HAP-1 (cell line): Measurements from ENCODE around the gene SCFD2.

Experiments
- DNase-seq, 2 experiments: peaks; one replicate each; pipeline ENCODE4 v3.0.0-alpha.2; 2016 to 2020; ENCODE audit warnings: low spot score in 2 of 2
- H3K27me3 ChIP-seq: fragments of 250-450 bp; sonication (Bioruptor Pico); 2 replicates; pipeline ENCODE4 v1.5.1; 2020; ENCODE audit warnings: low read depth, mild to moderate bottlenecking, moderate library complexity
- H3K36me3 ChIP-seq: fragments of 250-450 bp; sonication (Bioruptor Pico); replicated peaks from 2 replicates; pipeline ENCODE4 v1.5.1; 2020; ENCODE audit warnings: mild to moderate bottlenecking
- H3K4me1 ChIP-seq: fragments of 250-450 bp; sonication (Bioruptor Pico); 2 replicates; pipeline ENCODE4 v1.5.1; 2020; ENCODE audit warnings: mild to moderate bottlenecking
- H3K4me3 ChIP-seq: fragments of 250-450 bp; sonication (Bioruptor Pico); 2 replicates; pipeline ENCODE4 v1.5.1; 2020; ENCODE audit warnings: mild to moderate bottlenecking, moderate library complexity
- H3K9me3 ChIP-seq: fragments of 250-450 bp; sonication (Bioruptor Pico); 2 replicates; pipeline ENCODE4 v1.5.1; 2020; ENCODE audit warnings: mild to moderate bottlenecking, moderate library complexity
- in situ Hi-C: fragments of 300-500 bp; cut with MboI; formaldehyde crosslinking; loops from 3 replicates; pipeline ENCODE4 v1.14.3; 2020; ENCODE audit warnings: low sequenced_read_pairs, inconsistent platforms, mixed read lengths

Gene SCFD2

DNA sequence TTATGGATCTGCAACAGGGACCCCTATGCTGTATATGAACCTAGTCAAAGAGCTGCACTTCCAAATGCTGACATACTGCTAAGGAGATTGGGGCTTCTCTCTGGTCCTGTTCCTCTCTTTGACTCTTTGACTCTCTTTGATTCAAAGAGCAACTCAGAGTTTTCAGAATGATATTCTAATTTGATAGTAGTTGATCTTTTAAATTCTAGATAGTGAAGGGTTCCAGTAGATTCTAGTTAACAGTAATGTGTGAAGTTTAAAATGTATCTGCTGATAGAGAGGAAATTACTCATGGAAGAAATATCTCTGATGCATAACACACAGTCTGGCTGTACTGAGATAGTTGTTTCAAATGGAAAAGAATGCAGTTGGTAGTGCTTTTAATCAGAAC is 264.7 kb downstream of the SCFD2 start:
- in situ Hi-C loops: no loop called here
- H3K4me1 ChIP-seq: no peaks in the 10 kb centered on the region
- no peaks in the 10 kb centered on the region for H3K9me3 ChIP-seq
- no peaks in the 10 kb centered on the region for H3K36me3 ChIP-seq
- H3K4me3 ChIP-seq: no peak overlapping the region
- no peak for DNase-seq
- no peaks in the 10 kb centered on the region for H3K27me3 ChIP-seq

DNA sequence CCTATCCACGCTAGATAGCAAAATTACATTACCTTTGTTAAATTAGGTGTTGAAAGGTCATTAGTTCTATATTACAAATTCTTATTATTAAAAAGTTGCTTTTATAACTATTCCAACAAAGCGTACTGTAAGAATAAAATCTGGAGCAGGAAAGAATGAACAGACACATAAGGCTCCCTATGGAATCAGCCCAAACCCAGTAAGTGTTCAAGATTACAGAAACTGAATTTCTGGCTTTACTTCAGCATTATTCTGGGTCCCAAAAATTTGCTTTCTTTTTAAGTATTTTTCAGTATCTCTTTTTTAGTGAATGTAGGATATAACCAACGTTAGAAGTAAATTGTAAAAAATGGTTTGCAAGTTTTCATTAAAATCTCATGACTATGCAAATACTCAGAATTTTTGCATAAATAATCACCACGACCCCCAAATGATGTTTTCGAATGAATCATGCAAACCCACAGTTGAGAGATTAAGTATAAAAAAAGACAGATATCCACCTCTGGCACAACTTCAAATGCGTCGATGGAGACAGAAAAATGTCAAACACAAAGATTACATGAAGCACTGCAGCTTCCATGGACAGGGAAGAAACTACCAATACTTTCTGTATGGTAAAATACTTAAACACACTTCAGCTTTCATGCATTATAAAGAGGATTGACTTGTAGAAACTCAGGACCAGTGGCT is 265.2 kb downstream of the SCFD2 start:
- Histone ChIP-seq H3K27me3 (no peaks in the 10 kb centered on the region), H3K4me1 (no peaks in the 10 kb centered on the region), H3K9me3 (no peaks in the 10 kb centered on the region), H3K36me3 (no peaks in the 10 kb centered on the region), H3K4me3 (no peak overlapping the region)
- DNase-seq: no peak
- in situ Hi-C loops: no loop called here

DNA sequence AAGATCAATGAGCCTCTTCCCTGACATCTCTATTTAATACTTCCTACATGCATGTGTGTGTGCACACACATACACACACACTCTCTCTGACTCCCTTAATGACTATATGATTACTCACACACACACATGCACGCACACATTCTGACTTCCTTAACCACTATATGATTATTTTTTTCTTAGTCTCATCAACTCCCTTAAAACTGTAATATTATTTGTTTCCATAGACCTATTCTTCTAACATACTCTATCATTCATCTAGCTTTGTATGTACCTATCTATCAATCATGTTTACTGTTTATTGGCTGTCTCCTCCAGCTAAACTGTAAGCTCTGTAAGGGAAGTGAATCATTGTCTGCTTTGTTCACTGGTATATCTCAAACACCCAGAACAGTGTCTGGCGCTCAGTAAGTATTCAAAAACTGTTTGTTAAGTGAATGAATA is 267.2 kb downstream of the SCFD2 start:
- Histone ChIP-seq H3K9me3 (no peaks in the 10 kb centered on the region), H3K27me3 (no peaks in the 10 kb centered on the region), H3K4me1 (no peaks in the 10 kb centered on the region), H3K36me3 (no peaks in the 10 kb centered on the region), H3K4me3 (no peak overlapping the region)
- no peak for DNase-seq
- in situ Hi-C loops: no loop called here

DNA sequence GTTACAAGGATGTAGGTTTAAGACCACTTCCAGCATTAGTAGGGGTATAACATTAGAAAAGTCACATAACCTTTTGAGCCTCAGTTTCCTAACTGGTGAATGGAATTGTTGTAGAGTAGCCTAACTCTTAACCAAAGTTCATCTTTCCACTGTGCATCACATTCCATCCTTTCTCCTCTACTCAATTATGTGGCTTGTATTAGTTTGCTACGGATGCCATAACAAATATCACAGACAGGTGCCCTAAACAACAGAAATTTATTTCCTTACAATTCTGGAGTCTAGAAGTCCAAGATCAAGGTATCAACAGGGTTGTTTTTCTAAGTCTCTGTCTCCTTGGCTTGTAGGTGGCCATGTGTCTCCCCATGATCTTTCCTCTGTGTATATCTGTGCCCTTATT is 271.8 kb downstream of the SCFD2 start:
- Histone ChIP-seq H3K36me3 (no peaks in the 10 kb centered on the region), H3K4me3 (no peak overlapping the region), H3K4me1 (no peaks in the 10 kb centered on the region), H3K27me3 (no peaks in the 10 kb centered on the region), H3K9me3 (no peaks in the 10 kb centered on the region)
- no peak for DNase-seq
- in situ Hi-C loops: no loop called here

- in situ Hi-C loops: no loop called here
- DNase-seq: no peak
- 0 out of 2 replicates have a peak, but pooled peaks cover 2% of the 10 kb centered on the region for H3K9me3 ChIP-seq
- H3K4me3 ChIP-seq: no peak overlapping the region
- no peaks in the 10 kb centered on the region for H3K36me3 ChIP-seq
- H3K4me1 ChIP-seq: no peaks in the 10 kb centered on the region
- H3K27me3 ChIP-seq: no peaks in the 10 kb centered on the region
These were observed 275.7 kb downstream of the SCFD2 start for GRCh38 chr4:53089936-53090729.

DNA sequence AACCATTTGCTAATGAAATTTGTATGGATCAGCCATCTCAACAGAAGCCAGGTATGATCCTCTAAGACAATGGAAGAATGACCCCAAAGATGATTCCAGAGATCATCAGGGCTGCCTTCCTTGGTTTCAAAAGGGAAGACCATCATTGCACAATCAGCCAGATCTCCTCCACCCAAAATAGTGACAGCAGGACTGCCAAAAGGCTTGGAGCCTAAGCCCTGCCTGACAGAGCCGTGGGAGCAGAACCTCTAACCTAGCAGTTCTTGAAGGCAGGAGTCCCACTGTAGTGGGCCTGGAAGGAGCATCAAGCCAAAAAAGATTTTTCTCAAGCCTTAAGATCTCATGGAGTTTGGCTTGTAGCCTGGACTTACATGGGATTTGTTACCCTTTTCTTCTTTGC is 277.7 kb downstream of the SCFD2 start:
- Histone ChIP-seq H3K4me1 (no peaks in the 10 kb centered on the region), H3K36me3 (no peaks in the 10 kb centered on the region), H3K27me3 (no peaks in the 10 kb centered on the region), H3K9me3 (0 out of 2 replicates have a peak, but pooled peaks cover 2% of the 10 kb centered on the region), H3K4me3 (no peak overlapping the region)
- in situ Hi-C loops: no loop called here
- DNase-seq: no peak

- in situ Hi-C loops: no loop called here
- Histone ChIP-seq H3K4me1 (0 out of 2 replicates have a peak, but pooled peaks cover 3% of the 10 kb centered on the region), H3K9me3 (no peaks in the 10 kb centered on the region), H3K36me3 (no peaks in the 10 kb centered on the region), H3K27me3 (no peaks in the 10 kb centered on the region), H3K4me3 (no peak overlapping the region)
- DNase-seq: no peak
These were observed 289.4 kb downstream of the SCFD2 start for GRCh38 chr4:53076374-53076958.

GRCh38 chr4:53075162-53075785 is 290.6 kb downstream of the SCFD2 start:
- H3K9me3 ChIP-seq: no peaks in the 10 kb centered on the region
- H3K27me3 ChIP-seq: no peaks in the 10 kb centered on the region
- H3K4me3 ChIP-seq: no peak overlapping the region
- no peaks in the 10 kb centered on the region for H3K36me3 ChIP-seq
- 0 out of 2 replicates have a peak, but pooled peaks cover 3% of the 10 kb centered on the region for H3K4me1 ChIP-seq
- in situ Hi-C loops: no loop called here
- no peak for DNase-seq

DNA sequence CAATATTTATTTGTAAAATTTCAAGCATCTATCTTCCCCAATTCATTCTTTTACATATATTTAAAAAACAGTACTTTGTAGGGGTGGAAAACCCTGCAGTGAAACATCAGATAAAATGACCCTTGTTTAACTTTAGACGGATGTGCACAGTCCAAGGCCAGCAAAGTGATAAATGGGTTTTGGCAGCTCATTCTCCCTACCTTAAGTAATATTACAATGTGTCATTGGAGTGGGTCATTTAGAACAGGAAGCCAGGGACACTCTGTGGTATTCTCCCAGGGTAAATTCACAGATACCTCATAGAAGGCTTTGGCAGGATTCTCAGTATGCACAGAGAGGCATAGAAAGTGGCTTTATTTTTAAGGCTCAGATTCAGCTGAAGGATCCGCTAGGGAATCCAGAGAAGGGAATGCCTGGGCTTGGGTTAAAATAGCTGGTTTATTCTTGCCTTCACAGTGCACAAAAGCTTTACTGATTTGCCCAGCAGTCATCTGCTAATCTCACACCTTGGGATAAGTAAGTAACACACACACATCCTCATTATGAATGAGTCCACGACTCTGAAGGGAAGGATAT is 297.0 kb downstream of the SCFD2 start:
- Histone ChIP-seq H3K27me3 (no peaks in the 10 kb centered on the region), H3K9me3 (no peaks in the 10 kb centered on the region), H3K4me1 (peaks cover 10% of the 10 kb centered on the region; the same call in 1 of the 2 replicates), H3K4me3 (no peak overlapping the region), H3K36me3 (no peaks in the 10 kb centered on the region)
- DNase-seq: no peak
- in situ Hi-C loops: no loop called here

DNA sequence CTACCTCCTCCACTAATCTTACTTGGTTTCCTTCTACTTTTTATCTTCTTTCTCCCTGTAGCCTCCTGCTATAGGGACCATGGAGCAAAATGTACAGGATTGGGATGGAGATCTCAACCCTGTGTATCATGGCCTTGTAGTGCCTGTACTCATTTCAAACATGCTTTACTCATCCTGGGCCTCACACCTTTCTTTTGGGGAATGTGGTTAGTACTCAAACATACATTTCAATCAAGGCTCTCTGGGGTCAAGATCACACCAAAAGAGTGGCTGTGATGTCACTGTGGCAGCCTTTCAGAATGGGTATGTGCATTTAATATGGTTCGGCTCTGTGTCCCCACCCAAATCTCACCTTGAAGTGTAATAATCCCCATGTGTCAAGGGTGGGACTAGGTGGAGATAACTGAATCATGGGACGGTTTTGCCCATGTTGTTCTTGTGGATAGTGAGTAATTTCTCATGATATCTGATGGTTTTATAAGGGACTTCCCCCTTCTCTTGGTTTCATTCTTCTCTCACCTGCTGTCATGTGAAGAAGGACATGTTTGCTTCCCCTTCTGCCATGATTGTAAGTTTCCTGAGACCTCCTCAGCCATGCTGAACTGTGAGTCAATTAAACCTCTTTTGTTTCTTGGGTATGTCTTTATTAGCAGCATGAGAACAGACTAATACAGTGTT is 298.6 kb downstream of the SCFD2 start:
- no peak for DNase-seq
- in situ Hi-C loops: no loop called here
- Histone ChIP-seq H3K4me1 (peaks cover 25% of the 10 kb centered on the region), H3K4me3 (no peak overlapping the region), H3K36me3 (no peaks in the 10 kb centered on the region), H3K27me3 (no peaks in the 10 kb centered on the region), H3K9me3 (no peaks in the 10 kb centered on the region)

- no peaks in the 10 kb centered on the region for H3K36me3 ChIP-seq
- in situ Hi-C loops: no loop called here
- no peak for DNase-seq
- H3K9me3 ChIP-seq: no peaks in the 10 kb centered on the region
- H3K27me3 ChIP-seq: no peaks in the 10 kb centered on the region
- H3K4me1 ChIP-seq: peaks cover 30% of the 10 kb centered on the region
- no peak overlapping the region for H3K4me3 ChIP-seq
These were observed 299.7 kb downstream of the SCFD2 start for GRCh38 chr4:53066155-53066554.

DNA sequence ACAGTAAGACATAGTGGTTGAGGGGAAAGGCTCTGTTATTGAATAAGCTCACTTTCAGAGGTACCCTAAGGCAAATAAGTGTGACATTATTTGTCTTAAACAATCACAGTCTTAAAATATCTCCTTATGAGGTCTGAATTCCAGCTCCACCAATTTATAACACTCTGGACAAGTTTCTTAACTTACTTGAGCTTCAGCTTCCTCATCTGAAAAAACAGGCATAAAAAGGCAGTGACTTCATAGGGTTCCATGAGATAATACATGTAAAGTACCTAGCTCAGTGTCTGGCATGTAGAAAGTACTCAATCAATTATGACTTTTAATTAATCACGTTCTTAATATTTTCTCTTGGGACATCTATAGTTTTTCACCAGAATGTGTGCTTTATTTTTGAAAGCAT is 301.3 kb downstream of the SCFD2 start:
- DNase-seq: no peak
- Histone ChIP-seq H3K4me1 (peaks cover 30% of the 10 kb centered on the region), H3K9me3 (no peaks in the 10 kb centered on the region), H3K36me3 (no peaks in the 10 kb centered on the region), H3K4me3 (no peak overlapping the region), H3K27me3 (no peaks in the 10 kb centered on the region)
- in situ Hi-C loops: no loop called here
